Left renal cortex interstitium (tissue), 4 donors: Measurements from ENCODE around the gene ATP2B2. TPM values are rescaled to one million over a fixed set of nuclear protein-coding genes. Genes with fewer than 3 reads are reported as not detected.

Experiments
- DNase-seq, 4 donors: peaks; one replicate each; pipeline ENCODE4 v3.0.0-alpha.2; 2013; ENCODE audit warnings: low read depth in 4 of 4, low spot score in 2 of 4, missing footprints in 1 of 4
- polyA plus RNA-seq, 4 donors: library from polyadenylated mRNA; unstranded; fragments of 120-200 nt; gene quantifications; one replicate each; pipeline ENCODE4 v1.2.1, GENCODE V29; 2013; ENCODE audit not compliant: insufficient read length in 4 of 4

Gene ATP2B2
- polyA plus RNA-seq, 4 donors: 0.33 to 0.65 (median 0.52) TPM

DNA sequence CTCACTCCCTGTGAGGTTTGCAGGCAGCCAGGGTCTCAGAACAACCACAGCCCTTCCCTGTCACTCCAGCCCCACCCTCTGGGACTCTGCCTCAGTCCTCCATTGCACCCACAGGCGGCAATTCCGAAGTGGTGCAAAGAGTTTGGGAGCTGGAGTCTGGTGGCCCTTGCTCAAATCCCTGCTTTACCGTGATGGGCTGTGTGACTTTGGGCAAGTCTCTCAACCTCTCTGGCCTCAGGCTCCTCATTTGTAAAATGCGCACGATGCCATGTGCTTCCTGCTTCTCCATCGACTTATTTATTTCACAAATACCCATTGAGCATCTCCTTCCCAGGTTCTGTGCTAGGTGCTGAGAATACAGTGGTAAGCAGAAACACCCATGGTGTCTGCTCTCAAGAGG lies 7.3 kb upstream of the ATP2B2 start:
- no peak for DNase-seq

DNA sequence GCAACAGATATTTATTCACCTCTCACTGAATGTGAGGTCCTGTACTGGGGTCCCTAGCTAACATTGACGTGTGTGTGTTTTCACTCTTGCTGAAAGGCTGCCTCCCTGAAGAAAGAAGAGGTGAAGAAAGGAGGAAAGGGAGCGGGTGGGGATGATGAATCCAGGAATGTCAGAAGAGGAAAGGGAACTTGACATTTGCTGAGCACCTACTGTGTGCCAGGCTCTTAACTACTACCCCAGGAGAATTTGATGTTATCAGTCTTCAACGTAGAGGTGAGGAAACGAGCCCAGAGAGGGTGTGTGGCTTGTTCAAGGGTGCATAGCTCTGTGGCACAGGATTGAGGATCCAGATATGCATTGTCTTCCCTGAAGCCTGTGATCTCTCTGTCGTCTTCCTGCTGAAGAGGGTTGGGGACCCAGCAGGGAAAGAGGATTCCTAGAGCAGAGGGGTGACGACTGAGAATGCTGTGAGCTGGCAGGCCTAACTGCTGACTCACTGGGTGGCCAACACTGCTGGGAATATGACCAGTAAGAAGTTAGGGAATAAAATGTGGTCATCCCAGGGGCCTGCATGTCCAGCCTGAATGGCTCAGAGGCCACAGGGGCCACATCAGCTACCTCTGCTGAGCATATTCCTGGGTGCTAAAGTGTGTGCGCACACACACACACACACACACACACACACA lies 6.6 kb upstream of the ATP2B2 start:
- DNase-seq: no peak

DNA sequence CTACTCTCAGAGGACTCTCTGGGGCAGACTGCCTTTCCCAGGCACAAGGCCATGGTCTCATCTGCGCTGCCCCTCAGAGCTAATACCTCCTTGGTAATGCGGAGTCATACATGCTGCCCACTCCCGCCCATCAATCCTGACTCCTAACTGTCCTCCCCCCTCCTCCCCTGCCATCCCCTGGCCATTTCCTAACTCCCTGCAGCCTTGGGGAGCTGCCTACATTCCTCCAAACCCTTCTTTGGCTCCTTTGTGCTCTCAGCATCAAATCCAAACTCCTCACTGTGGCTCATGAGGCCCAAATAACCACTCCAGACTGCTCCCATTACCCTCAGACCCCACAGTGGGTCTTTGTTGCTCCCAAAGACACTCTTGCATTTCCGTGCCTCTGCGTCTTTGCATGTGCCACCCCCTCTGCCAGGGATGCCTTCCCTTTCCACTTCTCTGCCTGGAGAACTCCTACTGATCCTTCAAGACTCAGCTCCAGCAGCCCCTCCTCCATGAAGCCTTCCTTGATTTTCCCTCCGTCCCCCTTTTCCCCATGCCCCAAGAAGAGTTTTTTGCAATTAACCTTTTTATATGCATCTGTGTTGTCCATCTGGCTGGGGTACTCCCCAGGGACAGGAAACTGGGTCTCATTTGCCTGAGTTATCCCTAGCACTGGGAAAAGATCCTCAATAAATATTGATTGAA lies 5.5 kb upstream of the ATP2B2 start:
- DNase-seq: no peak

DNA sequence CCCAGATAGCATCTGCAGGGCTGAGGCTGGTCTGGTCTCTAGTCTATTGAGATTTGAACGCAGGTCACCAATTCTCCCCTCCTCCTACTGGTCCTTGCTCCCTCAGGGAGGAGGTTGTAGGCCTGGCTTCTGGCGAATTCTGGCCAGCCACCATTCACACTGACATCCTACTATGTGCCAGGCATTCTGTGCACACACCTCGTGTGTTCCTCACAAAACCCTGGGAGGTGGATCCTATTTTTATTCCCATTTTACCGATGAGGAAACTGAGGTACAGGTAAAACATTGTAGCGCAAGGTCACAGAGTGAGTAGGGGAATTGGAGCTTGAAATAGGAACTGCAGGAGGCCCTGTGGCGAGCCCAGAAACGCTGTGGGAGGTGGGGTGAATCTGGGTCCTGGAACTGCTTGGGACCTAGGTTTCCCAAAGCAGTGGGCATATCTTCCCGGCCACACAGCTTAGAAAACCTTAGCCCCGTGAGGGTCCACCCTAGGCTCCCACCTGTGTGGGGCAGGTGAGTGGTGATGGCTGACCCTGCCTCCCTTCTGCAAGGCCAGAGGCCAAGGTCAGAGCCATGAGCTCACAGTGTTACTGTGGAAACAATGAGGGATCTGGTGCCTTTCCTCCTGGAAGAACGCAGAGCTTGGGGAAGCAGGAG lies 4.8 kb upstream of the ATP2B2 start:
- DNase-seq: no peak

DNA sequence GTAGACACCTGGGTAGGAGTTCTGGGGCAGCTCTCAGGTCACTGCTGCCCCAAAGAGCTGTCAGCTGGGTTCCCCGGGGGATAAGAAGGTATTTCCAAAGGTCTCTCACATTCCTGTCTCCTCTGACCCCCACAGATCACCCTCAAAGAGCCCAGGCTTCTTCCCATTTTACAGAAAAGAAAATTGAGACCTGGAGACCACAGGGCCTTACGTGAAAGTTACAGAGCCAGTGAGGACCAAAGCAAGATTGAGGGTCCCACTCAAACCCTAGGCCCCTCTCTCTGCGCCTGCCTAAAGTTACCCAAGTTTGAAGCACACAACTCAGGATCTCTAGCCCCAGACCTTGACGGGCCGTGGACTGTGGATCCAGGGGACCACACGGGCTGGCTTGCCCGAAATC lies 3.9 kb upstream of the ATP2B2 start:
- DNase-seq: no peak

DNA sequence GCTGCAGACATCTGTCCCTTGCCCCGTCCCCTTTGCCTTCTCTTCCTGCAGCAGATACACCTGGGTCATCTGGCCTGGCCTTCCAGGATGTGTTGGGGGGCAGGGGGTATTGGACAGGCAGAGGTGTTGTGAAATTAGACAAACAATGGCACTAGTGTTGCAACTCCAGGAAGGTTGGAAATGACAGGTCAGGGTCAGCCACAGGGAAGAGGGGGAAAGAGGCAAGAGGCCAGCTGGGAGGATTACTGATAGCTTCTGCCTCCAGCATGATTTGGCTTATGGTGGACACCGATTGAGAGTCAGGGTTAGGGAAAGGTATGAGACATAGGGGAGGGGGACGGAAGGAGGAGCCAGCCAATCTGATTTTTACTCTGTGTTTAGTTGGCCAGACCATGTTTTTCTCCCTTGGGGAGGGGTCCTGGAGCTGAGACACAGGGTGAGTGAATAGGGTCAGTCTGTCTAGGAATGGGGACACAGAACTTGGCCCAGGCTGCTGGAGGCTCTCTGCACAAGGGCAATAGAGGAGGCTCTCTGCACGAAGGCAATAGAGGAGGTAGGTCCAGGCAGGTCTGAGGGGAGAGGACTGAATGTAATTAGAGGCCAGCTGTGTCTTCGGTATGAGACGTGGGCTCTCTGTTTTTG lies 3.4 kb upstream of the ATP2B2 start:
- no peak for DNase-seq

DNA sequence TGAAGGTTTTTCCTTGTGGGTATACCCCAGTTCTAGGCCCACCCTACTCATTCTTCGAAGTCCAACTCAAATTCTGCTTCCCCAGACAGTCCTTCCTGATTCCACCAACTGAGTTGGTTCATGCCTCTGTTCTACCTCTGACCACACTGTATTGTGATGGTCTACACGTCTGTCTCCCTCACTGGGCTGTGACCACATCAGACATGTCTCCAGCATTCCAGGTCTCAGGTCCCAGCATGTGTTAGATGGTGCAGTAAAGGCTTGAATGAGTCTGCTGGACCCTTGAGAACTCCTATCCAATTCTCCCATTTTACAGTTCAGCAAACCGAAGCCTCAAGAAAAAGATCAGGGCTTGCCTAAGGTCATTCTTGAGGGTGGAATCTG lies 2.8 kb upstream of the ATP2B2 start:
- no peak for DNase-seq

DNA sequence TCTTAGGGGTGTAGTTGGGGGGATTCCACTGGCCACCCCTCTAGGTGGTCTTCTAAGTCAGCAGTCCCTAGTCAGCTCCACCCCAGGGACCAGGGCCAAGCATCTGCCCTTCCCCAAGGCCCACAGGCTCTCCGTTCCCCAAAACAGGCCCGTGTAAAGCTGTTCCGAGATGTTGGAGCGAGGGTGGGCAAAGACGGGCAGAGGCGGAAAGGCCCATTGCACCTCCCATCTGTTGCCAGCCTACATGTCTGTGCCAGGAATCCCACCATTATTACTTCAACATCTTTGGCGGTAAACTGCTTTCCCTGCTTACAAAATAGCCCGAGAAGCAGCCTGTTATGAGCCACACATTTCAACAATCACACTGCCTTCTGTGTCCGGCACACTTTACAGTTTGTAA lies 1.9 kb upstream of the ATP2B2 start:
- DNase-seq: no peak

DNA sequence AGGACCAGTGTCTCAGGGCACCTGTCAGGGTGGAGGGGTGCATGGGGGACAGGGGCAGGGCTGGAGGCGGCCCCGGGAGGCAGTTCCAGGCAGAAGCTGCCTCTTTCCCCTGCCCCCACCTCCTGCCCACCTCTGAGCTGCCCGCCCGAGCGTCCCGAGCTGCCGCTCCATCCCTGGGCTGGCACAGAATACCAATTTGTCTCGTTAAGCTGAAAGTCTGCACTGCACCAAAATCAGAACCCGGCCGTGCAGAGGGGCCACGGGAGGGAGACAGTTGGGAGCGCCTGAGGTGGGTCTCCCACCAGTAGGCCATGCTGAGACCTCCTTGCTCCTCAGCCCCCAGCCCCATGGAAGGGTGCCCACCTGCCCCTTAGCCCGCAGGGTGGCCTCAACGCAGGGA lies 1.3 kb upstream of the ATP2B2 start:
- DNase-seq: no peak

DNA sequence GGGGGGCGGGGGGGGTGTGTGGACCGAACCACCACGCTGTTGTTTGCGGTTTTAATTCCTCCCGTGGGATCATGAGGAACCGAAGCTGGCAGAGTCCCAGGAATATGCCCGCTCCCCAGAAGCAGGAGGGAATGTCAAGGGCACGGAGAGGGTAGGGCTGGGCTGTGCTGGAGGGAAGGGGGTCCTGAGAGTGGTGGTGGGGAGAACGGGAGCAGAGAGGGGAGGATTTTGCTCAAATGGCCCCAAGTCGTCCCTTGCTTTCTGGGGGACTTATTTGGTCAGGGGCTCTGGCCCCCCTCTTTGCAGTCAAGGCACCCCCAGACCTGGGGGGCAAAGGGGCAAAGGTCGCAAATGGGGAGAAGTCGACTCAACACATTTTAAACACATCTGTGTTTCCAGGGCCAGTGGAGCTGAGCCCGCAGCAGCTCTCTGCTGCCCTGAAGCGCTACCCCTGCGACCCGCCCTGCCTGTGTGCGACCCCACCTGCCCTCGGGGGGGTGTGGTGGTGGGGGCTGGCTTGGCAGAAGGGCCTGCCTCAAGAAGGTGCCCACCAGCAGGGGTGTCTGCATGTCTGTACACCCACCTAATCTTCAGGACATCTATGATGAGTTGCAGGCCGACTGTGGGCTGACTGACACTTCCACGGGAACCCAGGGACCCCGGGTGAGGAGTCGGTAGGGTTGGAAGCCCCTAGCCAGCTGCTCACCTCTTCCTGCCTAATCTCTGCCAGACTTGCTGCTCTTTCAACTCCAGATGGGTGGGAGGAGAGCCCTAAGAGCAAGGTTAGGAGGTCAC lies 602 bp upstream of the ATP2B2 start:
- no peak for DNase-seq

DNA sequence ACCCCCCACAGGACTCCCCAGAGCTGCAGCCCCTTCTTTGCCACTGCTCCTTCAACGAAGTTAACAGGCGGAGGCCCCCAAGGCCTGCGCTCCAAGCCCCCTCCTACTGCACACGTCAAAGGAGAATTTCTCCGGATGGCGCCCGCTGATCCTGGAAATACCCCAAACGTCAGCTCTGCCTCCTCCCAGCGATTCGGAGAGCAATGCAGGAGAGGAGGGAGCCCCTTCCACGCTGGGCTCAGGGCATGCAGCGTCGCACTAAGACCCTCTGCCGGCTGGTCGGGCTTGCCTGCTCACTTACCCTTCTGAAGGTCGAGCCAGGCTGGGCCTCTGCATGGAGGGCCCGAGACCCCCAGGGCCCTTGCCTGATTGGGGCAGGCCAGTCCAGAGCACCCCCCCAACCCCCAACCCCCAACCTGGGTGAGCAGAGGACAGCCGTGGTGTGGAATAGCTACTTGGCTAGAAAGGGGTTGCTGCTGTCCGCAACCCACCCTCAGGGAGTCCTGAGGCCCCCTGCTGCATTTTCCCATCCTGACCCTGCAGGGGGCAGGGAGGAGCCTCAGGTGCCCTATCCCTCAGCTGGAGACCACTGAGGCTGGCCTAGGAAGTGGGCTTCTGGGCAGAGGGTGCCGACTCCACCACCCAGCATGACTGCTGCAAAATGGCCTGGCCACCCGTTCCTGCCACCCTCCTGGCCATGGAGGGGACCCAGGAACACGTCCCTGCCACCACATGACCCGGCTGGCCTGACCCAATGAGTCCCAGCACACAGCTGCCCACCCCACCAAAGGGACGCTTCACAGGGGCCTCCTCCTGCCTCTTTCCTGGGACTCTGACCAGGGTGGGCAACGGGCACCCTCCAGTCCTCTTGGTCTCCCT lies 976 bp downstream of the ATP2B2 start:
- no peak for DNase-seq

DNA sequence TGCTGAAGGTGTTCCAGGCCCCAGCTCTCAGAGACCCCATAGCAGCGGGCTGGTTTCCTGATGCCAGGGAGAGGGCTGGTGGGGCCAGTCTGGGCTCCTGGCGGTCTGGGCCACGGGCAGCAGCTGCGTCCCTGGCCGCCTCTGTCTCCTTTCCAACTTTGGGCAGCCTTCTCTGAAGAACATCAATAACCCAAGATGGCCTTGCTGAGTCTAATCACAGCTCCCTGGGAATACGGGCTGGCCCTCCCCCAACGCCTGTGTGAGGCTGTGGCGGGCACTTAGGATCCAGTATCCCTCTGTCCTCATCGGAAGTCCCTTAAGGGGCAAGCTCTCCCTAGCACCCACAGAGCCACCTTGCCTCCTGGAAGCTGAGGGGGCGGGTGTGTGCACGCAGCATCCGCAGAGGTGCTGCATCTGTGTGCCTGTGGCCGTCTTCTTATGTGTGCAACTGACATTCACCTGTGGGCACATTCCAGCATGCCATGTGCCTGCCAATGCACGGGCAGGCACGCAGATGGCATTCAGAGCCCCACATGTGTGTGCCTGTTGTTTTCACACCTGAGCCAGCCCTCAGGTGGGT lies 2.1 kb downstream of the ATP2B2 start:
- no peak for DNase-seq

DNA sequence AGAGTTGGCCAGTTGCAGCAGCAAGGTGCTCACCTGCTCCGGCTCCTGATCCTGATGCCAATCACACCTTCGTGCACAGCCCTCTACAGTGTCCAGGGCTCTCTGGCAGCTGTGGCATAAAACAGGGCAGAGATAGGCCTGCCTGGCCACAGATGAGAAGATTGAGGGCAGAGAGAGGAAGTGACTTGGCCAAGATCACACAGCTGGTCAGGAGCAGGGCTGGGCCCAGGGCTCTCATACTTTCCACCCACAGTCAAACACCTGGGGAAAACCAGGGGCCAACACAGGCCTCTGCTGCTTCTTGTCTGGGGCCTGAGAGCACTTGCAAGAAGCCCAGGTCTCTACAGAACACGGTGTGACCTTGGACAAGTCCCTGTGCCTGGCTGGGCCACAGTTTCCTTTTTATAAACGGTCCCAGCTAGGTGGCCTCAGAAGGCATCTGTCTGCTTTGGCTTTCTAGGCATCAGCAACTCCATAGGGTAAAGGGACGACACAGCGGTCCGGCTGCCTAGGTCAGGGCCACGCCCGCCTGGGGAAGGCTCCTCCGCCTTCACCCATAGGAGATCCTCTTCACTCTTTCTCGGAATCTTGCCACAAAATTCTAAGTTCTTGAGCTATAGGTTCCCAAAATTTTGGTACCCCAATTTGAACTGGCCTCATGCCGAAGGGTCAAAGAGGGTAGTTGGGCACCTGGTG lies 3.1 kb downstream of the ATP2B2 start:
- DNase-seq: no peak

DNA sequence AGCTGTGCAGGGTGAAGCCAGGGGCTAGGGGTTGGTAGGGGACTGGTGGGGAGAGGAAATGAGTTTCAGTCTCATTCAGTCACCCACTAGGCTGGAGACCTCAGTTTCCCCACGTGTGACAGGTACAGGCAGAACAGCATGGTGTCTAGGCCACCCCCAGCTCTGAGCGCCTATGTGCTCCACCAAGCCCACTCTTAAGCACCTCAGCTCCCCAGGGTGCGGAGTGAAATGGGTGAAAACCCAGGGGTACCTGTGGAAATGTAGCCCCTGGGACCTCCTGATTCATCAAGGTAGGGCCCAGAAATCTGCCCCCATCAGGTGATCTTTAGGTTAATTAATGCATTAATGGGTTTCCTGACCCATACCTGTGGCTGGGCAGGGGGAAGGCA lies 3.7 kb downstream of the ATP2B2 start:
- DNase-seq: no peak

DNA sequence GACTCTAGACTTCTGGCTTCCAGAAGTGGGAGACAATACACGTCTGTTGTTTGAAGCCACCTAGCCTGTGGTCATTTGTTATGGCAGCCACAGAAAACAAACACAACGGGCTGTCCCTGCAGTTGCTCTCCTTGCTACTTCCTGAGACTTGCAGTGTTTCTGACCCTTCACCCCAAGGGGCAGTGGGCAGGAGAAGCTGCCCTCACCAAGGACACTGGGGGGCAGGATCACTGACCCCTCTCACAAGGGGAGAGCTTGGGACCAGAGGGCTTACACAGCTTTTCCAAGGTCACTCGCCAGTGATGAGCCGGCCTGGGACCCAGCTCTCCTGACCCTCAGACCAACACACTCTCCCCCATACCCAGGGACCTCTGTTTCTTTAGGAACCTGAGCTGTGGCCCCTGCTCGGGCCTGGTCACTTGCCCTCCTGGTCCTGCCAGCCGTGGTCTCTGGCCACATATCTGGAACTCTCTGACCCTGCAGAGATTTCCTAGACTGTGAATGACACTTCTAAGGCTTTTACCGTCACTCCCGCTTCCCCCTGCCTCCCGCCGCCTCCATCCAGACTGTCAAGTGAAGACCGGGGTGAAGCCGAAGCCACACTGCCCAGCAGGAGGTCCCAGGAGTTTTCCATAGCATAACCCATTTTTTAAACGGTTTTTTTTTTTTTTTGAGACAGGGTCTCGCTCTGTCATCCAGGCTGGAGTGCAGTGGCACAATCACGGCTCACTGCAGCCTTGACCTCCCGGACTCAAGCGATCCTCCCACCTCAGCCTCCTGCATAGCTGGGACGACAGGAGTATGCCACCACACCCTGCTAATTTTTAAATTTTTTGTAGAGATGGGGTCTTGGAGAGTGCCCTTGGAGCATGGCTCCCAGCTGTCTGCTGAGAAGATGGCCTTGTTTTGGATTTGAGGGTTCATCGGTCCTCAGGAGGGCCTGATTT lies 4.4 kb downstream of the ATP2B2 start:
- DNase-seq: no peak

DNA sequence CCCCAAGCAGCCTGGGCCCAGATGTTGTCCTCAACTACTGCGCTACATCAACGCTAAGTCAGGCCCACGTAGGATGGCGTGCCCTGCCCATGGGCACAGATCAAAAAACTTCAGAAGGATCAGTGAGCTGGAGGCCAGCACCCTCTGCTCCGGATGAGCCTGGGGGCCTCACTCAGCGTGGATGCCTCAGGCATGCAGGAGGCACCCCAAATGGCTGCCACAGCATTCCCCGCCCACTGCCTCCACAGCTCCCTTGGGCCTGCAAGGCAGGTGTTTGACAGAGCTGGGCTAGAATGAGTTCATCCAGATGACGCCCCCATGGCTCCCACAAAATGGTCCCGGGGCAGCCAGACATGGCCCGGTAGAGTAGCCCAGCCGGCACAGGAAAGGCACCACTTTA lies 7.1 kb downstream of the ATP2B2 start:
- no peak for DNase-seq

DNA sequence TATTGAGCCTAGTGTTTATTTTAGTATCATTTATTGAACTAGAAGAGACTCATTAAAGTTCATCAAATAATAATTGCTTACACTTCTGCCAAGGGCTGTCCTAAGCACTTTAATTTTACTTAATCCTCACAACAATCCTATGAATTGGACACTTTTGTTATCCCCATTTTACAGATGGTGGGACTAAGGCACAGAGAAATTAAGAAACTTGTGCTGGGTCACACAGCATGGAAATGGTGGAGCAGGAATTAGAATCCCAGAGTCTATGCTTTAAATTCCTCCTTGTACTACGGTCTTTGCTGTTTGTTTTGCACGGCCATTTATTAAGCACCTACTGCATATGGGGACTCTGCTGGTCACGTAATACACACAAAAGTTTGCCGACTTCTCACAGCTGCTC lies 7.9 kb downstream of the ATP2B2 start:
- no peak for DNase-seq
